ENCODE results near the gene M1AP. TPM values are rescaled to one million over a fixed set of nuclear protein-coding genes. Genes with fewer than 3 reads are reported as not detected.

Gene M1AP
- total and polyA plus RNA-seq, 4 experiments from 2014 or later, result 0.47 TPM; not detected in 3

DNA sequence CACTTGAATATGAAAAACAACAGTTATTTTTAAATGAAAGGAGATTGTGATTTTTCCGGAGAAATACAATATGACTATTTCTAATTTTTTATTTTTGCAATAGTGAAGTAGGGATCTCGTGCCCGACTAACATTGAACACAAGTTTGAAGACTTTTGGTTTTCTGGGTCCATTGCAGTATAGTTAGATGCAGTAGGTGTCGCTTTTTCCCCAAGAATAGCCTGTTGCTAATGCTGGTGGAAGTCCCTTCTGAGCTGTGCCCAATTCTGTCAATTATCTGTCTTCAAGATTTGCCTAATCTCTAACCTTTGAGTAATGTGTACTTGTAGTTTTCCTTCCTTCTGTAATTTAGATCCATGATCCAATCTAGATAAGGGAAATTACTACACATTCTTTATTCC, 42.4 kb upstream of the M1AP start:
- Histone ChIP-seq H3K36me3 (ENCODE audit: insufficient read depth, low read length) (no peaks in the 10 kb centered on the region), H3K4me1 (ENCODE audit: insufficient read depth, low read length) (no peaks in the 10 kb centered on the region), H3K27me3 (ENCODE audit: insufficient read depth, low read length) (no peaks in the 10 kb centered on the region), H3K27ac (ENCODE audit: low read depth, low read length) (no peak overlapping the region), H3K9me3 (ENCODE audit: control insufficient read depth in 1 of 2, low read length in 2 of 2) (no peaks in the 10 kb centered on the region), H3K4me3 (ENCODE audit: low read length in 2 of 2) (no peak overlapping the region)
- Mint-ChIP-seq H3K27me3 (peaks cover 0 to 2% of the 10 kb centered on the region in 2 donors), H3K4me3 (no peak overlapping the region), H3K27ac (no peak overlapping the region), H3K4me1 (no peaks in the 10 kb centered on the region), H3K9me3 (no peaks in the 10 kb centered on the region), H3K36me3 (peaks cover 0 to 8% of the 10 kb centered on the region in 2 donors)
- POLR2A ChIA-PET (ENCODE audit: partially characterized antibody), result no interaction called here
- intact Hi-C loops (cut with micrococcal nuclease), result loop anchor here (1.0 to 5.0 kb wide), 2 partner anchors 186 to 937 kb away; no protein-coding TSS in a partner anchor
- peak in 4 of 5 donors; percentile 23 to 42 (median 25) for DNase-seq
- CTCF ChIA-PET (ENCODE audit: partially characterized antibody), result interaction anchor here (0.8 to 2.5 kb wide), 4 partner anchors 11 to 714 kb away, joined by 3 to 25 read pairs (median 4); no protein-coding TSS in a partner anchor

GRCh38 chr2:74689671-74690070, 41.5 kb upstream of the M1AP start:
- POLR2A ChIA-PET (ENCODE audit: partially characterized antibody), result no interaction called here
- no peaks in the 10 kb centered on the region for H3K36me3 ChIP-seq (ENCODE audit: insufficient read depth, low read length)
- no peaks in the 10 kb centered on the region for H3K9me3 ChIP-seq (ENCODE audit: control insufficient read depth in 1 of 2, low read length in 2 of 2)
- intact Hi-C loops (cut with micrococcal nuclease), result loop anchor here (1.0 to 5.0 kb wide), 2 partner anchors 187 to 938 kb away; no protein-coding TSS in a partner anchor
- Mint-ChIP-seq H3K9me3 (no peaks in the 10 kb centered on the region), H3K36me3 (peaks cover 0 to 4% of the 10 kb centered on the region in 2 donors), H3K27me3 (peaks cover 0 to 2% of the 10 kb centered on the region in 2 donors), H3K4me1 (no peaks in the 10 kb centered on the region), H3K27ac (peak overlapping the region in 2 of 7 donors; percentile 9 to 66), H3K4me3 (no peak overlapping the region)
- no peaks in the 10 kb centered on the region for H3K27me3 ChIP-seq (ENCODE audit: insufficient read depth, low read length)
- H3K27ac ChIP-seq (ENCODE audit: low read depth, low read length), result no peak overlapping the region
- no peaks in the 10 kb centered on the region for H3K4me1 ChIP-seq (ENCODE audit: insufficient read depth, low read length)
- CTCF ChIA-PET (ENCODE audit: partially characterized antibody), result interaction anchor here (3.4 kb wide), 1 partner anchor 186 kb away, joined by 33 read pairs; no protein-coding TSS in a partner anchor
- H3K4me3 ChIP-seq (ENCODE audit: low read length in 2 of 2), result no peak overlapping the region
- DNase-seq, result no peak

DNA sequence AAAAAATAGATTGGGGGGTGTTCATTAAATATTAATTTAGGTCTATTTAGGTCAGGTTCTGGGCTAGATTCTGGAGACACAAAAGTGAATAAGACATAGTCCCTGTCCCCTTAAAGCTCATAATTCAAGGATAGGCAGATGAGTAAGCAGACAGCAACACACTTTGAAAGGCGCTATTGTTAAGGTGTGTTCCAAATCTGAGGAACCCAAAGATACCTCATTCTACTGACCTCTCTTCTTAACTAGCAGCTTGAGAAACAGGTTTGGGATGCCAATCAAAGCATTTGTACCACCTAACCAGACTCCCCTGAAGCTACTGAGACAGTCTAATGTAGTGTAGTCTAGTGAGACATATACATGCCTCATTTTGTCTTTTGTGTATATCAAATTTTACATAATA, 40.8 kb upstream of the M1AP start:
- H3K4me1 ChIP-seq (ENCODE audit: insufficient read depth, low read length), result no peaks in the 10 kb centered on the region
- no peak overlapping the region for H3K27ac Mint-ChIP-seq
- no peak overlapping the region for H3K4me3 Mint-ChIP-seq
- H3K9me3 ChIP-seq (ENCODE audit: control insufficient read depth in 1 of 2, low read length in 2 of 2), result no peaks in the 10 kb centered on the region
- H3K36me3 Mint-ChIP-seq, result peaks cover 0 to 7% of the 10 kb centered on the region in 2 donors
- H3K27ac ChIP-seq (ENCODE audit: low read depth, low read length), result no peak overlapping the region
- no peaks in the 10 kb centered on the region for H3K27me3 ChIP-seq (ENCODE audit: insufficient read depth, low read length)
- H3K36me3 ChIP-seq (ENCODE audit: insufficient read depth, low read length), result no peaks in the 10 kb centered on the region
- no peak for DNase-seq
- H3K9me3 Mint-ChIP-seq, result no peaks in the 10 kb centered on the region
- H3K4me1 Mint-ChIP-seq, result no peaks in the 10 kb centered on the region
- intact Hi-C loops (cut with micrococcal nuclease), result no loop called here
- no peak overlapping the region for H3K4me3 ChIP-seq (ENCODE audit: low read length in 2 of 2)
- ChIA-PET CTCF (ENCODE audit: partially characterized antibody) (interaction anchor here (1.3 to 3.4 kb wide), 3 partner anchors 15 to 187 kb away, joined by 4 to 33 read pairs (median 9); no protein-coding TSS in a partner anchor), POLR2A (ENCODE audit: partially characterized antibody) (interaction anchor here (0.8 kb wide), 1 partner anchor 954 kb away, joined by 3 read pairs; no protein-coding TSS in a partner anchor)
- H3K27me3 Mint-ChIP-seq, result peaks cover 0 to 2% of the 10 kb centered on the region in 2 donors

DNA sequence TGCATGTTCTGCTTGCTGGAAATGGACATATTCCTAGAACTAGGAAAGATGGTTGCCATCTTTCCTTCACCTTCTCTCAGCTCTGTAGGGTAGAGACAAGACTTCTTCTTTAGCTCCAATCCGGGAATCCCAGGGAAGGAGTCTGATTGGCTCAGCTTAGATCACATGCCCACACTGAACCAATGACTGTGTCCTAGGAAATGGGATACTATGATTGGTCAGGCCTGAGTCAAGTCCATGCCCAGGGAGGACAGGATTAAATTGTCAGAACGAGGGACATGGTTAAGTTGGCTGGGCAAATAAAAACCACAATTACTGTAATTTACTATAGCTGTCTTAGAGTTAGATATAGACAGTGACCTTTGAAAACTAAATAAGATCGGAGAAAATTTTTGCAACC, 37.3 kb upstream of the M1AP start:
- H3K4me3 Mint-ChIP-seq, result no peak overlapping the region
- no peak overlapping the region for H3K4me3 ChIP-seq (ENCODE audit: low read length in 2 of 2)
- no peaks in the 10 kb centered on the region for H3K9me3 Mint-ChIP-seq
- no peak overlapping the region for H3K27ac Mint-ChIP-seq
- DNase-seq, result no peak
- CTCF ChIA-PET (ENCODE audit: partially characterized antibody), result interaction anchor here (1.4 to 2.3 kb wide), 2 partner anchors 9 to 191 kb away, joined by 3 to 8 read pairs; no protein-coding TSS in a partner anchor
- intact Hi-C loops (cut with micrococcal nuclease), result no loop called here
- peaks cover 8 to 19% of the 10 kb centered on the region in 2 donors for H3K36me3 Mint-ChIP-seq
- H3K4me1 ChIP-seq (ENCODE audit: insufficient read depth, low read length), result no peaks in the 10 kb centered on the region
- no peaks in the 10 kb centered on the region for H3K36me3 ChIP-seq (ENCODE audit: insufficient read depth, low read length)
- no peaks in the 10 kb centered on the region for H3K27me3 Mint-ChIP-seq
- POLR2A ChIA-PET (ENCODE audit: partially characterized antibody), result no interaction called here
- no peak overlapping the region for H3K27ac ChIP-seq (ENCODE audit: low read depth, low read length)
- H3K27me3 ChIP-seq (ENCODE audit: insufficient read depth, low read length), result no peaks in the 10 kb centered on the region
- H3K4me1 Mint-ChIP-seq, result no peaks in the 10 kb centered on the region
- H3K9me3 ChIP-seq (ENCODE audit: control insufficient read depth in 1 of 2, low read length in 2 of 2), result no peaks in the 10 kb centered on the region

- H3K36me3 Mint-ChIP-seq, result peaks cover 32 to 41% of the 10 kb centered on the region in 2 donors
- DNase-seq, result no peak
- POLR2A ChIA-PET (ENCODE audit: partially characterized antibody), result no interaction called here
- CTCF ChIA-PET (ENCODE audit: partially characterized antibody), result no interaction called here
- intact Hi-C loops (cut with micrococcal nuclease), result no loop called here
- no peaks in the 10 kb centered on the region for H3K27me3 Mint-ChIP-seq
- no peaks in the 10 kb centered on the region for H3K27me3 ChIP-seq (ENCODE audit: insufficient read depth, low read length)
- H3K4me3 ChIP-seq (ENCODE audit: low read length in 2 of 2), result no peak overlapping the region
- no peak overlapping the region for H3K4me3 Mint-ChIP-seq
- H3K27ac Mint-ChIP-seq, result peak overlapping the region in 1 of 7 donors; percentile 87
- H3K9me3 ChIP-seq (ENCODE audit: control insufficient read depth in 1 of 2, low read length in 2 of 2), result no peaks in the 10 kb centered on the region
- H3K36me3 ChIP-seq (ENCODE audit: insufficient read depth, low read length), result peaks cover 4% of the 10 kb centered on the region
- H3K9me3 Mint-ChIP-seq, result no peaks in the 10 kb centered on the region
- no peaks in the 10 kb centered on the region for H3K4me1 ChIP-seq (ENCODE audit: insufficient read depth, low read length)
- no peaks in the 10 kb centered on the region for H3K4me1 Mint-ChIP-seq
- H3K27ac ChIP-seq (ENCODE audit: low read depth, low read length), result no peak overlapping the region
These were observed 34.4 kb upstream of the M1AP start for GRCh38 chr2:74682501-74682900.

DNA sequence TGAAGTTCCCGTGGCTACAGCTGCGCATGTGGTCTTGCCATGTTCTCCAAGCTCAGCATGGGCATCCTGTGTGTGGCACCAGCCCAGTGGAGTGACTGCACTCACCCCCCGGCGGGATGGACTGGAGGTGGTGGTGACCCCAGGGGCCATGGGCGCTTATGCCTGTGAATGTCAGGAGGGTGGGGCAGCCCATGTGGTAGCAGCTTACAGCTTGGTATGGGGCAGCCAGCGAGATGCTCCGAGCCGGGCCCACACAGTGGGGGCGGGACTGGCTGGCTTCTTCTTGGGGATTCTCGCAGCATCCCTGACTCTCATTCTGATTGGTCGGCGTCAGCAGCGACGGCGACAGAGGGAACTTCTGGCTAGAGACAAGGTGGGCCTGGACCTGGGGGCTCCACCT, 31.5 kb upstream of the M1AP start:
- intact Hi-C loops (cut with micrococcal nuclease), result no loop called here
- POLR2A ChIA-PET (ENCODE audit: partially characterized antibody), result no interaction called here
- no peak overlapping the region for H3K27ac Mint-ChIP-seq
- no peaks in the 10 kb centered on the region for H3K27me3 Mint-ChIP-seq
- Histone ChIP-seq H3K9me3 (ENCODE audit: control insufficient read depth in 1 of 2, low read length in 2 of 2) (no peaks in the 10 kb centered on the region), H3K27me3 (ENCODE audit: insufficient read depth, low read length) (no peaks in the 10 kb centered on the region), H3K4me3 (ENCODE audit: low read length in 2 of 2) (no peak overlapping the region), H3K27ac (ENCODE audit: low read depth, low read length) (no peak overlapping the region), H3K36me3 (ENCODE audit: insufficient read depth, low read length) (peaks cover 23% of the 10 kb centered on the region), H3K4me1 (ENCODE audit: insufficient read depth, low read length) (no peaks in the 10 kb centered on the region)
- peaks cover 57 to 68% of the 10 kb centered on the region in 2 donors for H3K36me3 Mint-ChIP-seq
- H3K4me3 Mint-ChIP-seq, result no peak overlapping the region
- no peak for DNase-seq
- H3K4me1 Mint-ChIP-seq, result no peaks in the 10 kb centered on the region
- CTCF ChIA-PET (ENCODE audit: partially characterized antibody), result no interaction called here
- peaks cover 0 to 1% (median 0%) of the 10 kb centered on the region in 8 donors for H3K9me3 Mint-ChIP-seq

DNA sequence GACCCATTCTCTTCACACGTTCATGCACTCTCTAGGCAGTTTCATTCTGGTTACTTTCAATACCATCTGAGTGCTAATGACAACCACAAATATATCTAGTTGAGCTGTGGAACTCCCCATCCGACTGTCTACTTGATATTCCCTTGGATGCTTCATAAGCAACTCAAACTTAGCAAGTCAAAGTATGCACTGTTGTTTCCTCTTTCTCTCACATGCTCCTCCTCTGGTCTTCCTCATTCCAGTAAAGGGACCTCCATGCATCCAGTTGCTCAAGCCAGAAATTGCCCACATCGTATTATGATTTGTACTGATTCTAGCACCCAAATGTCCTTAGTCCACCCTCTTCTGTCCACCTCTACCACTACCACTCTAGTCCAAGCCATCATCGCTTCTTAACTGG, 28.2 kb upstream of the M1AP start:
- no peaks in the 10 kb centered on the region for H3K9me3 ChIP-seq (ENCODE audit: control insufficient read depth in 1 of 2, low read length in 2 of 2)
- no peaks in the 10 kb centered on the region for H3K4me1 Mint-ChIP-seq

More for the DNA sequence above, 28.2 kb upstream of the M1AP start:
- no peak overlapping the region for H3K4me3 ChIP-seq (ENCODE audit: low read length in 2 of 2)
- no peaks in the 10 kb centered on the region for H3K4me1 ChIP-seq (ENCODE audit: insufficient read depth, low read length)
- CTCF ChIA-PET (ENCODE audit: partially characterized antibody), result no interaction called here
- Mint-ChIP-seq H3K9me3 (peaks cover 0 to 1% (median 0%) of the 10 kb centered on the region in 8 donors), H3K27me3 (no peaks in the 10 kb centered on the region), H3K36me3 (peaks cover 76 to 89% of the 10 kb centered on the region in 2 donors), H3K4me3 (no peak overlapping the region), H3K27ac (peak overlapping the region in 1 of 7 donors; percentile 57)
- DNase-seq, result no peak
- intact Hi-C loops (cut with micrococcal nuclease), result no loop called here
- POLR2A ChIA-PET (ENCODE audit: partially characterized antibody), result no interaction called here
- no peak overlapping the region for H3K27ac ChIP-seq (ENCODE audit: low read depth, low read length)
- no peaks in the 10 kb centered on the region for H3K27me3 ChIP-seq (ENCODE audit: insufficient read depth, low read length)
- peaks cover 23% of the 10 kb centered on the region for H3K36me3 ChIP-seq (ENCODE audit: insufficient read depth, low read length)
